ENCODE measurements around the gene NTM.

Gene NTM

GRCh38 chr11:131750692-131751091 is 380.3 kb downstream of the NTM start (continued):
- TF ChIP-seq PRDM2 (tag by site-specific recombination; IDR thresholded peaks at IDR 0.05; ENCODE audit: borderline replicate concordance) = no peak
- TF ChIP-seq ZBTB17 (tag by site-specific recombination; IDR thresholded peaks at IDR 0.05) = no peak
- no peak for TF ChIP-seq ZNF292 (tag by site-specific recombination; IDR thresholded peaks at IDR 0.05; ENCODE audit: borderline replicate concordance, low read depth)

- Histone ChIP-seq H3K4me3 (ENCODE audit: low read depth, low read length) (no peak overlapping the region), H3K27ac (ENCODE audit: extremely low read depth, low read depth, low read length) (no peak overlapping the region), H3K4me1 (ENCODE audit: control insufficient read depth, insufficient read depth, low read length) (no peaks in the 10 kb centered on the region), H3K36me3 (ENCODE audit: control insufficient read depth in 2 of 2, insufficient read depth in 1 of 2, low read length in 2 of 2) (no peaks in the 10 kb centered on the region), H3K9me3 (ENCODE audit: control insufficient read depth, insufficient read depth, low read depth, low read length) (no peaks in the 10 kb centered on the region)
- POLR2A ChIA-PET = no interaction called here
- CTCF ChIA-PET = interaction anchor here (0.7 kb wide), 1 partner anchor 946 kb away, joined by 6 read pairs; no protein-coding TSS in a partner anchor
- TF ChIP-seq ZNF548 (tag by site-specific recombination; IDR thresholded peaks at IDR 0.05) = no peak
- TF ChIP-seq ZNF324 (tag by site-specific recombination; IDR thresholded peaks at IDR 0.05) = no peak
- no peak for TF ChIP-seq ZNF747 (tag by site-specific recombination; IDR thresholded peaks at IDR 0.05)
- no peak for TF ChIP-seq OVOL3 (tag by site-specific recombination; IDR thresholded peaks at IDR 0.05)
These were observed 384.3 kb downstream of the NTM start for GRCh38 chr11:131754671-131755070.

GRCh38 chr11:131756479-131757110 is 386.2 kb downstream of the NTM start:
- Histone ChIP-seq H3K9me3 (ENCODE audit: control insufficient read depth, insufficient read depth, low read depth, low read length) (no peaks in the 10 kb centered on the region), H3K4me3 (ENCODE audit: low read depth, low read length) (no peak overlapping the region), H3K27ac (ENCODE audit: extremely low read depth, low read depth, low read length) (no peak overlapping the region), H3K4me1 (ENCODE audit: control insufficient read depth, insufficient read depth, low read length) (no peaks in the 10 kb centered on the region), H3K36me3 (ENCODE audit: control insufficient read depth in 2 of 2, insufficient read depth in 1 of 2, low read length in 2 of 2) (no peaks in the 10 kb centered on the region)
- ChIA-PET POLR2A (no interaction called here), CTCF (interaction anchor here (1.2 to 3.7 kb wide), 3 partner anchors 9 to 112 kb away, joined by 4 to 37 read pairs (median 10); no protein-coding TSS in a partner anchor)
- no peak for TF ChIP-seq KLF8 (tag by site-specific recombination; IDR thresholded peaks at IDR 0.05)
- no peak for TF ChIP-seq ZNF654 (tag by site-specific recombination; IDR thresholded peaks at IDR 0.05; ENCODE audit: low read depth)
- TF ChIP-seq ZNF426 (tag by site-specific recombination; IDR thresholded peaks at IDR 0.05) = no peak
- TF ChIP-seq ZSCAN23 (tag by site-specific recombination; IDR thresholded peaks at IDR 0.05) = no peak
- no peak for TF ChIP-seq ZNF548 (tag by site-specific recombination; IDR thresholded peaks at IDR 0.05)
- TF ChIP-seq ZXDB (tag by site-specific recombination; IDR thresholded peaks at IDR 0.05) = no peak
- no peak for TF ChIP-seq ZNF624 (tag by site-specific recombination; IDR thresholded peaks at IDR 0.05)
- TF ChIP-seq SETDB1 (IDR thresholded peaks at IDR 0.05; ENCODE audit: insufficient read length, low read length) = no peak
- no peak for TF ChIP-seq ZNF18 (tag by site-specific recombination; IDR thresholded peaks at IDR 0.05)
- TF ChIP-seq ZNF513 (tag by site-specific recombination; IDR thresholded peaks at IDR 0.05) = no peak
- TF ChIP-seq ZNF433 (tag by site-specific recombination; IDR thresholded peaks at IDR 0.05; ENCODE audit: low read depth) = no peak
- TF ChIP-seq ZNF658 (tag by site-specific recombination; IDR thresholded peaks at IDR 0.05) = no peak
- no peak for TF ChIP-seq MZF1 (tag by site-specific recombination; IDR thresholded peaks at IDR 0.05; ENCODE audit: borderline replicate concordance)
- no peak for TF ChIP-seq ZNF768 (tag by site-specific recombination; IDR thresholded peaks at IDR 0.05)

Measured in HEK293 (cell line).